ENCODE data around the gene DCBLD2.

DNA sequence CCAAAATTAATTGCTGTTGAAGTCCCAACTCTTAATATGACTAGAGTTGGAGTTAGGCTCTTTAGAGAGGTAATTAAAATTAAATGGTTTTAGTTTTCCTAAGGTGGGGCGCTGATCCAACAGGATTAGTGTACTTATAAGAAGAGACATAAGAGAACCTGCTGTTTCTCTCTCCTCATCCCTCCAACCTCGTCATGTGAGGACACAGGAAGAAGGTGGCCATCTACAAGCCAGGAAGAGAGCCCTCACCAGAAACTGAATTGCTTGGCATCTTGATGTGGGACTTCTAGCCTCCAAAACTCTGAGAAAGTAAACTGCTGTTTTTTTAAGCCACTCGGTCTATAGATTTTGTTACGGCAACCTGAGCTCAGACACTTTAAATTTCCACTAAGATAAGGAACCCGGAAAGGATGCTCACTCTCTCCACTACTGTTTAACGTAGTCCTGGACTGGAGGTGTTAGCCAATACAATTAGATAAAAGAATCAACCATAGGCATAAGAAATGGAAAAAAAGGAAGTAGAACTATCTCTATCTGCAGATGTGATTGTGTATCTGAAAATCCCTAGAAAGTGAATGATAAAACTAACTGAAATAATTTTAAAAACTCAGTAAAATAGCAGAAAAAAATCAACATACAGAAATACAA lies 26.8 kb downstream of the DCBLD2 start:
- TF ChIP-seq, protein P1, sequence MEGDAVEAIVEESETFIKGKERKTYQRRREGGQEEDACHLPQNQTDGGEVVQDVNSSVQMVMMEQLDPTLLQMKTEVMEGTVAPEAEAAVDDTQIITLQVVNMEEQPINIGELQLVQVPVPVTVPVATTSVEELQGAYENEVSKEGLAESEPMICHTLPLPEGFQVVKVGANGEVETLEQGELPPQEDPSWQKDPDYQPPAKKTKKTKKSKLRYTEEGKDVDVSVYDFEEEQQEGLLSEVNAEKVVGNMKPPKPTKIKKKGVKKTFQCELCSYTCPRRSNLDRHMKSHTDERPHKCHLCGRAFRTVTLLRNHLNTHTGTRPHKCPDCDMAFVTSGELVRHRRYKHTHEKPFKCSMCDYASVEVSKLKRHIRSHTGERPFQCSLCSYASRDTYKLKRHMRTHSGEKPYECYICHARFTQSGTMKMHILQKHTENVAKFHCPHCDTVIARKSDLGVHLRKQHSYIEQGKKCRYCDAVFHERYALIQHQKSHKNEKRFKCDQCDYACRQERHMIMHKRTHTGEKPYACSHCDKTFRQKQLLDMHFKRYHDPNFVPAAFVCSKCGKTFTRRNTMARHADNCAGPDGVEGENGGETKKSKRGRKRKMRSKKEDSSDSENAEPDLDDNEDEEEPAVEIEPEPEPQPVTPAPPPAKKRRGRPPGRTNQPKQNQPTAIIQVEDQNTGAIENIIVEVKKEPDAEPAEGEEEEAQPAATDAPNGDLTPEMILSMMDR (IDR thresholded peaks at IDR 0.05), result no peak
- TF ChIP-seq POLR2A (IDR thresholded peaks at IDR 0.05), result no peak

Data from heart left ventricle (tissue), 13 donors.